ENCODE measurements around the gene FGD4. TPM values are rescaled to one million over a fixed set of nuclear protein-coding genes. Genes with fewer than 3 reads are reported as not detected.

Gene FGD4
- total and polyA plus RNA-seq, 4 donors = 4.8 to 64.6 (median 24.2) TPM

- Histone ChIP-seq H3K4me1 (ENCODE audit: control insufficient read depth in 5 of 5, insufficient read depth in 5 of 5, low read length in 5 of 5) (peaks cover 0 to 4% (median 0%) of the 10 kb centered on the region in 5 donors), H3K36me3 (ENCODE audit: control insufficient read depth in 4 of 4, insufficient read depth in 4 of 4, low read length in 4 of 4) (no peaks in the 10 kb centered on the region), H3K9me3 (ENCODE audit: control insufficient read depth in 4 of 4, insufficient read depth in 3 of 4, low read length in 3 of 4) (no peaks in the 10 kb centered on the region), H3K27ac (ENCODE audit: low read depth in 1 of 2, low read length in 1 of 2) (no peak overlapping the region), H3K9ac (ENCODE audit: insufficient read depth in 1 of 2, low read length in 2 of 2) (no peak overlapping the region), H3K4me3 (no peak overlapping the region), H3K27me3 (ENCODE audit: control insufficient read depth in 3 of 3, insufficient read depth in 3 of 3, low read length in 2 of 3) (no peaks in the 10 kb centered on the region)
- 50 to 64% methylated on average over 10 of the region's 10 CpGs for WGBS, 2 donors
- DNase-seq (no peak), ATAC-seq (ENCODE audit: insufficient read depth, low FRiP score) (no peak)
- no peak for TF ChIP-seq CTCF (IDR thresholded peaks at IDR 0.05; ENCODE audit: control extremely low read depth, extremely low read depth)
Observed at GRCh38 chr12:32467959-32468863, 68.9 kb downstream of the FGD4 start.

DNA sequence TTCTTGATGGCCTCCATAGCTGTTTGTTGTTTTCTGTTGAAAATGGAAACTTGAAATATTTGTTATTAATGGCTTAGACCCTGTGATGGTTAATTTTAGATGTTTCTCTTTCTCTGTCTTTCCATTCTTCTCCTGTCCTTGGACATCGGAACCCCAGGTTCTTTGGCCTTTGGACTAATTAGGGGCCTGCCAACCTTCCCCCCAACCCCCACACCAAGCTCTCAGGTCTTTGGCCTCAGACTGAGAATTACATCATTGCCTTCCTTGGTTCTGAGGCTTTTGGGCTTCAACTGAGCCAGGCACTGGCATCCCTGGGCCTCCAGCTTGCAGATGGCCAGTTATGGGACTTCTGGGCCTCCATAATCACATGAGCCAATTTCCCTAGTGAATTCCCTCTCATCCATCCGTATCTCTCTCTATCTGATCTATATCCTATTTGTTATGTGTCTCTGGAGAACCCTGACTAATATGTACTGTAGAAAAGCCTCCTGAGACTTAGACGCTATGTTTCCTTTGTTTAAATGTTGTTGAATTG, 71.6 kb downstream of the FGD4 start:
- TF ChIP-seq CTCF (IDR thresholded peaks at IDR 0.05; ENCODE audit: control extremely low read depth, extremely low read depth) = no peak
- H3K4me1 ChIP-seq (ENCODE audit: control insufficient read depth in 5 of 5, insufficient read depth in 5 of 5, low read length in 5 of 5) = peaks cover 0 to 4% (median 0%) of the 10 kb centered on the region in 5 donors
- 95 to 96% methylated on average over 3 of the region's 3 CpGs for WGBS, 2 donors
- no peaks in the 10 kb centered on the region for H3K9me3 ChIP-seq (ENCODE audit: control insufficient read depth in 4 of 4, insufficient read depth in 3 of 4, low read length in 3 of 4)
- no peak overlapping the region for H3K27ac ChIP-seq (ENCODE audit: low read depth in 1 of 2, low read length in 1 of 2)
- H3K36me3 ChIP-seq (ENCODE audit: control insufficient read depth in 4 of 4, insufficient read depth in 4 of 4, low read length in 4 of 4) = no peaks in the 10 kb centered on the region
- DNase-seq (no peak), ATAC-seq (ENCODE audit: insufficient read depth, low FRiP score) (no peak)
- no peaks in the 10 kb centered on the region for H3K27me3 ChIP-seq (ENCODE audit: control insufficient read depth in 3 of 3, insufficient read depth in 3 of 3, low read length in 2 of 3)
- H3K9ac ChIP-seq (ENCODE audit: insufficient read depth in 1 of 2, low read length in 2 of 2) = no peak overlapping the region
- no peak overlapping the region for H3K4me3 ChIP-seq

- Histone ChIP-seq H3K9ac (ENCODE audit: insufficient read depth in 1 of 2, low read length in 2 of 2) (no peak overlapping the region), H3K9me3 (ENCODE audit: control insufficient read depth in 4 of 4, insufficient read depth in 3 of 4, low read length in 3 of 4) (no peaks in the 10 kb centered on the region), H3K4me3 (no peak overlapping the region), H3K27me3 (ENCODE audit: control insufficient read depth in 3 of 3, insufficient read depth in 3 of 3, low read length in 2 of 3) (no peaks in the 10 kb centered on the region), H3K36me3 (ENCODE audit: control insufficient read depth in 4 of 4, insufficient read depth in 4 of 4, low read length in 4 of 4) (no peaks in the 10 kb centered on the region), H3K4me1 (ENCODE audit: control insufficient read depth in 5 of 5, insufficient read depth in 5 of 5, low read length in 5 of 5) (peaks cover 0 to 4% (median 0%) of the 10 kb centered on the region in 5 donors), H3K27ac (ENCODE audit: low read depth in 1 of 2, low read length in 1 of 2) (no peak overlapping the region)
- TF ChIP-seq CTCF (IDR thresholded peaks at IDR 0.05; ENCODE audit: control extremely low read depth, extremely low read depth) = no peak
- no peak for ATAC-seq (ENCODE audit: insufficient read depth, low FRiP score)
- no peak for DNase-seq
- WGBS, 2 donors = 96 to 100% methylated on average over 1 of the region's 1 CpG
Observed at GRCh38 chr12:32471591-32472001, 72.2 kb downstream of the FGD4 start.

Data from lung (tissue), 12 donors.